Fibroblast of lung (primary cell): Measurements from ENCODE around the gene EXOSC3. TPM values are rescaled to one million over a fixed set of nuclear protein-coding genes. Genes with fewer than 3 reads are reported as not detected.
"Not testable (repeated sequence)": the region's sequence is repeated elsewhere in the genome, so short reads cannot be mapped to it uniquely, and the experiment has no call there.

ENCODE experiments used
- DNase-seq, 2 donors: peaks; one replicate each; pipeline versions ENCODE4 v3.0.0 to v3.0.0-alpha.2; 2010; ENCODE audit warnings: low read depth in 2 of 2
- H2AFZ ChIP-seq: 2 replicates; pipeline ENCODE4 v1.5.1; 2012; ENCODE audit warnings: low read length, control low read depth, inconsistent platforms
- H3K27ac ChIP-seq: 2 replicates; pipeline ENCODE4 v1.5.1; 2011; ENCODE audit warnings: low read length, control low read depth; ENCODE audit not compliant: insufficient read depth
- H3K27me3 ChIP-seq: 2 replicates; pipeline ENCODE4 v1.5.1; 2011; ENCODE audit warnings: mild to moderate bottlenecking, low read length; ENCODE audit not compliant: control insufficient read depth, insufficient read depth
- H3K36me3 ChIP-seq: 2 replicates; pipeline ENCODE4 v1.5.1; 2011; ENCODE audit warnings: low read length; ENCODE audit not compliant: control insufficient read depth, insufficient read depth
- H3K4me1 ChIP-seq: 2 replicates; pipeline ENCODE4 v1.5.1; 2011; ENCODE audit warnings: low read length; ENCODE audit not compliant: control insufficient read depth, insufficient read depth; ENCODE audit errors: extremely low read depth
- H3K4me2 ChIP-seq: 2 replicates; pipeline ENCODE4 v1.5.1; 2011; ENCODE audit warnings: low read length, control low read depth; ENCODE audit not compliant: insufficient read depth; ENCODE audit errors: extremely low read depth
- H3K4me3 ChIP-seq, 4 experiments: fragments of 200-600 bp in 1 of 4; sonication (generic) in 1 of 4; replicated peaks in 1 of 4; 2 replicates each; pipeline ENCODE4 v1.5.1; 2011 to 2016; ENCODE audit warnings: low read length in 4 of 4, low read depth in 3 of 4, mild to moderate bottlenecking in 3 of 4, control low read depth in 2 of 4, inconsistent platforms in 1 of 4, mixed read lengths in 1 of 4; ENCODE audit not compliant: insufficient read depth in 1 of 4; ENCODE audit errors: control extremely low read depth in 1 of 4
- H3K79me2 ChIP-seq: 2 replicates; pipeline ENCODE4 v1.5.1; 2012; ENCODE audit warnings: mild to moderate bottlenecking, low read length, inconsistent platforms; ENCODE audit not compliant: control insufficient read depth, insufficient read depth
- H3K9ac ChIP-seq: 2 replicates; pipeline ENCODE4 v1.5.1; 2011; ENCODE audit warnings: mild to moderate bottlenecking, low read length, control low read depth; ENCODE audit not compliant: insufficient read depth
- H3K9me3 ChIP-seq: 2 replicates; pipeline ENCODE4 v1.5.1; 2012; ENCODE audit warnings: low read depth, low read length; ENCODE audit not compliant: control insufficient read depth, insufficient read depth
- H4K20me1 ChIP-seq: 2 replicates; pipeline ENCODE4 v1.5.1; 2011; ENCODE audit warnings: low read length; ENCODE audit not compliant: control insufficient read depth, insufficient read depth; ENCODE audit errors: extremely low read depth
- CTCF ChIP-seq, 2 donors: IDR thresholded peaks in 1 of 2; conservative IDR thresholded peaks in 1 of 2; 1 replicate in 1 of 2; 2 replicates in 1 of 2; pipeline ENCODE4 v1.5.1; 2011 to 2012; ENCODE audit warnings: low read length in 2 of 2, control low read depth in 1 of 2, inconsistent platforms in 1 of 2, low read depth in 1 of 2, mild to moderate bottlenecking in 1 of 2
- EZH2 ChIP-seq: IDR thresholded peaks from 2 replicates; pipeline ENCODE4 v1.5.1; 2012; ENCODE audit warnings: low read length, control low read depth, mild to moderate bottlenecking; ENCODE audit errors: missing control alignments
- polyA minus RNA-seq: library from RNA; depleted of rRNA, polyadenylated mRNA; stranded (reverse); fragments of >200 nt; gene quantifications from 2 replicates; pipeline ENCODE4 v1.2.3, GENCODE V29; 2011; ENCODE audit warnings: low replicate concordance
- polyA plus RNA-seq, 2 donors: library from polyadenylated mRNA; depleted of rRNA in 1 of 2; stranded (reverse) in 1 of 2; unstranded in 1 of 2; fragments of >200 nt; gene quantifications; 2 replicates each; pipeline ENCODE4 v1.2.1, GENCODE V29; 2011 to 2012; ENCODE audit warnings: missing spikeins in 1 of 2
- total RNA-seq: library from RNA; depleted of rRNA; stranded (reverse); fragments of >200 nt; gene quantifications from 2 replicates; pipeline ENCODE4 v1.2.1, GENCODE V29; 2014

EXOSC3 gene
- 19.0 and 24.9 TPM in 2 replicates for total RNA-seq
- polyA plus RNA-seq, result 34.0 and 36.7 TPM in 2 replicates
- 29.2 and 37.8 TPM in 2 replicates for polyA plus RNA-seq (2012)
- polyA minus RNA-seq, result 1.5 TPM in 2 replicates

GRCh38 chr9:37784616-37785483 is at the start of gene EXOSC3:
Gene EXOSC3, minus strand, starts transcription at chr9:37785064. Its CDS starts 20 bp downstream, at chr9:37785044.
- Histone ChIP-seq H3K27me3 (no peaks in the 10 kb centered on the region), H3K79me2 (peaks cover 28% of the 10 kb centered on the region), H3K36me3 (peaks cover 4% of the 10 kb centered on the region), H3K4me1 (peaks cover 4% of the 10 kb centered on the region), H3K9ac (peak within 1 kb of the TSS; percentile 85), H2AFZ (peak within 1 kb of the TSS; percentile 96), H3K9me3 (no peaks in the 10 kb centered on the region), H3K27ac (peak within 1 kb of the TSS; percentile 84), H3K4me3 (peak within 1 kb of the TSS; percentile 77 to 97 (median 86)), H4K20me1 (no peaks in the 10 kb centered on the region), H3K4me2 (peak within 1 kb of the TSS; percentile 81)
- TF ChIP-seq EZH2 (no peak), CTCF (conservative IDR thresholded peaks at IDR 0.05 in 1 of 2, IDR thresholded peaks at IDR 0.05 in 1 of 2; ENCODE audit: low read depth in 1 of 2, low read length in 2 of 2) (no peak)
- DNase-seq, result peak; percentile 90

- H3K4me2 ChIP-seq, result no peak overlapping the region
- H4K20me1 ChIP-seq, result no peaks in the 10 kb centered on the region
- no peaks in the 10 kb centered on the region for H3K9me3 ChIP-seq
- H2AFZ ChIP-seq, result no peak overlapping the region
- no peak for DNase-seq
- H3K79me2 ChIP-seq, result no peaks in the 10 kb centered on the region
- H3K4me3 ChIP-seq, result no peak overlapping the region
- H3K4me1 ChIP-seq, result no peaks in the 10 kb centered on the region
- H3K27me3 ChIP-seq, result no peaks in the 10 kb centered on the region
- H3K27ac ChIP-seq, result no peak overlapping the region
- no peak for TF ChIP-seq EZH2
- no peak overlapping the region for H3K9ac ChIP-seq
- H3K36me3 ChIP-seq, result peaks cover 2% of the 10 kb centered on the region
Measured at GRCh38 chr9:37827483-37828165, 42.8 kb upstream of the EXOSC3 start.

- DNase-seq, H3K36me3 ChIP-seq: not testable (repeated sequence)
Measured at GRCh38 chr9:37825174-37825573, 40.3 kb upstream of the EXOSC3 start.

More at GRCh38 chr9:37825174-37825573, 40.3 kb upstream of the EXOSC3 start:
- not testable (repeated sequence) for H3K79me2 ChIP-seq, H3K9me3 ChIP-seq, H3K4me1 ChIP-seq, H3K4me2 ChIP-seq, H3K9ac ChIP-seq, H3K4me3 ChIP-seq, H2AFZ ChIP-seq, H3K27me3 ChIP-seq, H4K20me1 ChIP-seq, H3K27ac ChIP-seq
